A673 (cell line): ENCODE measurements around the gene SCAF4.

Experiments used
- CTCF ChIP-seq: fragments of 300-800, 200-600 bp; sonication (generic); conservative IDR thresholded peaks from 2 replicates; pipeline ENCODE4 v1.5.1; 2017; ENCODE audit warnings: low read depth, mild to moderate bottlenecking, antibody characterized with exemption, low read length, moderate library complexity, mixed read lengths
- EZH2 ChIP-seq: fragments of 200-600 bp; sonication (generic); IDR thresholded peaks from 2 replicates; pipeline ENCODE4 v1.6.1; 2017; ENCODE audit warnings: borderline replicate concordance, low read depth, mild to moderate bottlenecking, mixed read lengths, antibody characterized with exemption, low read length; ENCODE audit not compliant: poor library complexity, severe bottlenecking

GRCh38 chr21:31647650-31648049, 84.3 kb downstream of the SCAF4 start:
- TF ChIP-seq CTCF: no peak
- TF ChIP-seq EZH2: no peak
